PC-9 (cell line): Measurements from ENCODE around the gene COMMD4. TPM values are rescaled to one million over a fixed set of nuclear protein-coding genes. Genes with fewer than 3 reads are reported as not detected.

Experiments used
- BruUV-seq: library from RNA; stranded (reverse); fragments of 400-500 nt; replicated peaks from 2 replicates; lab custom pipeline; 2021; lab: Mats Ljungman, UMichigan
- CTCF ChIA-PET: fragments of 300-600 bp; sonication (Branson Sonifier 250); formaldehyde crosslinking; loops from one replicate; lab custom pipeline; 2022; ENCODE audit warnings: antibody characterized with exemption; lab: Charles Lee
- POLR2A ChIA-PET: fragments of 300-600 bp; sonication (Branson Sonifier 250); formaldehyde crosslinking; loops from one replicate; lab custom pipeline; 2022; ENCODE audit warnings: antibody characterized with exemption; ENCODE audit not compliant: unreplicated experiment; lab: Charles Lee
- DNase-seq, 2 experiments: peaks; one replicate each; pipeline versions ENCODE4 v3.0.0 to v3.0.0-alpha.2; 2015 to 2022; ENCODE audit warnings: mixed read lengths in 1 of 2
- H2AFZ ChIP-seq: fragments of 200-600 bp; sonication (generic); 2 replicates; pipeline ENCODE4 v1.8.1; 2017; ENCODE audit warnings: antibody characterized with exemption
- H3F3A ChIP-seq: fragments of 200-600 bp; sonication (generic); 2 replicates; pipeline ENCODE4 v1.8.1; 2017; ENCODE audit warnings: antibody characterized with exemption, mild to moderate bottlenecking, low read depth; ENCODE audit not compliant: insufficient read depth
- H3K27ac ChIP-seq: fragments of 200-600 bp; sonication (generic); 2 replicates; pipeline ENCODE4 v1.6.1; 2016; ENCODE audit warnings: mixed run types
- H3K27me3 ChIP-seq: fragments of 200-600 bp; sonication (generic); 2 replicates; pipeline ENCODE4 v1.6.1; 2016; ENCODE audit warnings: low read depth, mixed run types; ENCODE audit not compliant: insufficient read depth
- H3K36me3 ChIP-seq: fragments of 200-600 bp; sonication (generic); 2 replicates; pipeline ENCODE4 v1.6.1; 2016; ENCODE audit warnings: low read depth, mixed run types
- H3K4me1 ChIP-seq: fragments of 200-600 bp; sonication (generic); replicated peaks from 2 replicates; pipeline ENCODE4 v1.6.1; 2016; ENCODE audit warnings: mixed run types; ENCODE audit not compliant: insufficient read depth
- H3K4me2 ChIP-seq: fragments of 200-600 bp; sonication (generic); 2 replicates; pipeline ENCODE4 v1.6.1; 2017; ENCODE audit warnings: mixed run types
- H3K4me3 ChIP-seq: fragments of 200-600 bp; sonication (generic); 2 replicates; pipeline ENCODE4 v1.6.1; 2016; ENCODE audit warnings: mixed run types
- H3K79me2 ChIP-seq: fragments of 200-600 bp; sonication (generic); 2 replicates; pipeline ENCODE4 v1.6.1; 2017; ENCODE audit warnings: low read depth, mixed run types
- H3K9me2 ChIP-seq: fragments of 200-600 bp; sonication (generic); 2 replicates; pipeline ENCODE4 v1.8.1; 2017; ENCODE audit warnings: mild to moderate bottlenecking; ENCODE audit not compliant: insufficient read depth
- H3K9me3 ChIP-seq: fragments of 200-600 bp; sonication (generic); 2 replicates; pipeline ENCODE4 v1.8.1; 2016; ENCODE audit warnings: low read depth; ENCODE audit not compliant: insufficient read depth
- H4K20me1 ChIP-seq: fragments of 200-600 bp; sonication (generic); 2 replicates; pipeline ENCODE4 v1.8.1; 2017; ENCODE audit not compliant: insufficient read depth
- CTCF ChIP-seq: fragments of 200-600 bp; sonication (generic); conservative IDR thresholded peaks from 2 replicates; pipeline ENCODE4 v1.6.1; 2017; ENCODE audit warnings: mixed run types, antibody characterized with exemption, mild to moderate bottlenecking, moderate library complexity
- EZH2 ChIP-seq: fragments of 200-600 bp; sonication (generic); IDR thresholded peaks from 2 replicates; pipeline ENCODE4 v1.8.0; 2017; ENCODE audit warnings: antibody characterized with exemption, low read depth
- intact Hi-C: fragments of 100-400 bp; cut with micrococcal nuclease; formaldehyde crosslinking; loops from one replicate; pipeline ENCODE4 v1.10.0; 2022; ENCODE audit not compliant: unreplicated experiment
- total RNA-seq: library from RNA; stranded (reverse); gene quantifications from 2 replicates; pipeline ENCODE4 v1.2.3, GENCODE V29; 2021

COMMD4 gene
- total RNA-seq, 1 experiment from 2014 or later, result 132 TPM

- Histone ChIP-seq H3K9me2 (no peaks in the 10 kb centered on the region), H3K79me2 (peaks cover 27% of the 10 kb centered on the region), H3K4me2 (peak overlapping the region; percentile 90), H3K27me3 (no peaks in the 10 kb centered on the region), H3K4me3 (peak overlapping the region; percentile 63; the same call in 1 of the 2 replicates), H3F3A (peaks cover 33% of the 10 kb centered on the region), H2AFZ (no peak overlapping the region), H3K9me3 (no peaks in the 10 kb centered on the region), H3K27ac (0 out of 2 replicates have a peak overlapping the region, but pooled peaks have one; percentile 79), H3K4me1 (peaks cover 25% of the 10 kb centered on the region), H3K36me3 (peaks cover 4% of the 10 kb centered on the region; the same call in 1 of the 2 replicates), H4K20me1 (peaks cover 21% of the 10 kb centered on the region; the same call in 1 of the 2 replicates)
- POLR2A ChIA-PET, result interaction anchor here (3.1 kb wide), 1 partner anchor 82 kb away, joined by 39 read pairs; the partner anchor contains the start of gene SIN3A
- BruUV-seq, result no TSS peak
- TF ChIP-seq CTCF (no peak), EZH2 (no peak)
- CTCF ChIA-PET, result interaction anchor here (0.6 to 0.7 kb wide), 3 partner anchors 71 to 1681 kb away, joined by 3 to 7 read pairs (median 4); no protein-coding TSS in a partner anchor
- intact Hi-C loops, result loop anchor here (2.0 to 5.0 kb wide), 3 partner anchors 82 to 313 kb away; partner anchors contain the start of genes IMP3 and SIN3A
- no peak for DNase-seq
These were observed 34.2 kb downstream of the COMMD4 start for GRCh38 chr15:75369897-75370581.

GRCh38 chr15:75371486-75371885 lies 35.6 kb downstream of the COMMD4 start:
- DNase-seq, result no peak
- Histone ChIP-seq H3K9me2 (no peaks in the 10 kb centered on the region), H3K79me2 (peaks cover 27% of the 10 kb centered on the region), H3K4me2 (no peak overlapping the region), H3K36me3 (peaks cover 14% of the 10 kb centered on the region), H2AFZ (no peak overlapping the region), H3K27me3 (no peaks in the 10 kb centered on the region), H4K20me1 (peaks cover 24% of the 10 kb centered on the region), H3K4me3 (no peak overlapping the region), H3F3A (peaks cover 33% of the 10 kb centered on the region), H3K4me1 (peaks cover 25% of the 10 kb centered on the region), H3K27ac (no peak overlapping the region), H3K9me3 (no peaks in the 10 kb centered on the region)
- ChIA-PET CTCF (no interaction called here), POLR2A (no interaction called here)
- TF ChIP-seq EZH2 (no peak), CTCF (no peak)
- no TSS peak for BruUV-seq
- intact Hi-C loops, result no loop called here

- H2AFZ ChIP-seq, result no peak overlapping the region
- intact Hi-C loops, result no loop called here
- POLR2A ChIA-PET, result interaction anchor here (0.6 kb wide), 1 partner anchor 248 kb away, joined by 3 read pairs; no protein-coding TSS in a partner anchor
- CTCF ChIA-PET, result no interaction called here
- peaks cover 33% of the 10 kb centered on the region for H3F3A ChIP-seq
- peaks cover 22% of the 10 kb centered on the region for H3K79me2 ChIP-seq
- H3K36me3 ChIP-seq, result peaks cover 18% of the 10 kb centered on the region
- no peak overlapping the region for H3K4me2 ChIP-seq
- no peak overlapping the region for H3K4me3 ChIP-seq
- no peaks in the 10 kb centered on the region for H3K9me3 ChIP-seq
- no peak for DNase-seq
- peaks cover 24% of the 10 kb centered on the region for H3K4me1 ChIP-seq
- no peaks in the 10 kb centered on the region for H3K9me2 ChIP-seq
- H3K27ac ChIP-seq, result no peak overlapping the region
- no TSS peak for BruUV-seq
- H3K27me3 ChIP-seq, result no peaks in the 10 kb centered on the region
- TF ChIP-seq EZH2 (no peak), CTCF (no peak)
- peaks cover 27% of the 10 kb centered on the region for H4K20me1 ChIP-seq
These were observed 36.2 kb downstream of the COMMD4 start for GRCh38 chr15:75371901-75372688.
